Measurements from ENCODE around the gene ENPP4. TPM values are rescaled to one million over a fixed set of nuclear protein-coding genes. Genes with fewer than 3 reads are reported as not detected.
"Not testable (repeated sequence)": the region's sequence is repeated elsewhere in the genome, so short reads cannot be mapped to it uniquely, and the experiment has no call there.

Gene ENPP4
- total RNA-seq: 13.6 TPM
- 11.6 TPM for polyA plus RNA-seq

GRCh38 chr6:46129629-46130511, at the start of gene ENPP4:
ENPP4 (plus strand) TSS chr6:46129989; CDS start chr6:46139584, 9,595 bp downstream.
- Histone ChIP-seq H3K36me3 (ENCODE audit: insufficient read depth) (no peaks in the 10 kb centered on the region), H3K27ac (ENCODE audit: low read depth) (no peak within 1 kb of the TSS), H3K4me3 (ENCODE audit: low read depth, low read length) (peak within 1 kb of the TSS; percentile 52), H3K4me1 (ENCODE audit: insufficient read depth) (peaks cover 2% of the 10 kb centered on the region)
- DNase-seq (ENCODE audit: extremely low spot score): peak; percentile 85
- under 1% methylated on average over 61 of the region's 61 CpGs for WGBS

GRCh38 chr6:46080111-46080510, 49.7 kb upstream of the ENPP4 start:
- DNase-seq (ENCODE audit: extremely low spot score): no peak
- Histone ChIP-seq H3K4me1 (ENCODE audit: insufficient read depth) (no peaks in the 10 kb centered on the region), H3K4me3 (ENCODE audit: low read depth, low read length) (no peak overlapping the region), H3K36me3 (ENCODE audit: insufficient read depth) (no peaks in the 10 kb centered on the region), H3K27ac (ENCODE audit: low read depth) (no peak overlapping the region)
- WGBS: 64% methylated on average over 4 of the region's 4 CpGs

GRCh38 chr6:46085688-46086087, 44.1 kb upstream of the ENPP4 start:
- H3K4me3 ChIP-seq (ENCODE audit: low read depth, low read length); H3K4me1 ChIP-seq (ENCODE audit: insufficient read depth); DNase-seq (ENCODE audit: extremely low spot score); H3K36me3 ChIP-seq (ENCODE audit: insufficient read depth); H3K27ac ChIP-seq (ENCODE audit: low read depth): not testable (repeated sequence)
- WGBS: 84% methylated on average over 10 of the region's 10 CpGs

GRCh38 chr6:46090115-46091079, 39.4 kb upstream of the ENPP4 start:
- H3K36me3 ChIP-seq (ENCODE audit: insufficient read depth): no peaks in the 10 kb centered on the region
- WGBS: 39% methylated on average over 10 of the region's 10 CpGs
- H3K4me3 ChIP-seq (ENCODE audit: low read depth, low read length): no peak overlapping the region
- no peak overlapping the region for H3K27ac ChIP-seq (ENCODE audit: low read depth)
- DNase-seq (ENCODE audit: extremely low spot score): peak; percentile 18
- no peaks in the 10 kb centered on the region for H3K4me1 ChIP-seq (ENCODE audit: insufficient read depth)

- DNase-seq (ENCODE audit: extremely low spot score): no peak
- no peak overlapping the region for H3K4me3 ChIP-seq (ENCODE audit: low read depth, low read length)
- WGBS: 95% methylated on average over 1 of the region's 1 CpG
- H3K4me1 ChIP-seq (ENCODE audit: insufficient read depth): no peaks in the 10 kb centered on the region
- H3K36me3 ChIP-seq (ENCODE audit: insufficient read depth): no peaks in the 10 kb centered on the region
- H3K27ac ChIP-seq (ENCODE audit: low read depth): no peak overlapping the region
Observed at GRCh38 chr6:46091080-46091478, 38.7 kb upstream of the ENPP4 start.

GRCh38 chr6:46095251-46095650, 34.5 kb upstream of the ENPP4 start:
- Histone ChIP-seq H3K4me3 (ENCODE audit: low read depth, low read length) (no peak overlapping the region), H3K36me3 (ENCODE audit: insufficient read depth) (no peaks in the 10 kb centered on the region), H3K27ac (ENCODE audit: low read depth) (no peak overlapping the region), H3K4me1 (ENCODE audit: insufficient read depth) (no peaks in the 10 kb centered on the region)
- WGBS: 98% methylated on average over 2 of the region's 2 CpGs
- no peak for DNase-seq (ENCODE audit: extremely low spot score)

GRCh38 chr6:46097366-46097765, 32.4 kb upstream of the ENPP4 start:
- Histone ChIP-seq H3K4me1 (ENCODE audit: insufficient read depth) (no peaks in the 10 kb centered on the region), H3K36me3 (ENCODE audit: insufficient read depth) (no peaks in the 10 kb centered on the region), H3K27ac (ENCODE audit: low read depth) (no peak overlapping the region), H3K4me3 (ENCODE audit: low read depth, low read length) (no peak overlapping the region)
- DNase-seq (ENCODE audit: extremely low spot score): no peak

- 70% methylated on average over 4 of the region's 4 CpGs for WGBS
- peak; percentile 21 for DNase-seq (ENCODE audit: extremely low spot score)
Observed at GRCh38 chr6:46098678-46099077, 31.1 kb upstream of the ENPP4 start.

GRCh38 chr6:46099952-46100351, 29.8 kb upstream of the ENPP4 start:
- Histone ChIP-seq H3K27ac (ENCODE audit: low read depth) (no peak overlapping the region), H3K4me3 (ENCODE audit: low read depth, low read length) (no peak overlapping the region), H3K36me3 (ENCODE audit: insufficient read depth) (no peaks in the 10 kb centered on the region), H3K4me1 (ENCODE audit: insufficient read depth) (no peaks in the 10 kb centered on the region)
- no peak for DNase-seq (ENCODE audit: extremely low spot score)
- WGBS: 48% methylated on average over 3 of the region's 3 CpGs

More at GRCh38 chr6:46098678-46099077, 31.1 kb upstream of the ENPP4 start:
- Histone ChIP-seq H3K36me3 (ENCODE audit: insufficient read depth) (no peaks in the 10 kb centered on the region), H3K4me1 (ENCODE audit: insufficient read depth) (no peaks in the 10 kb centered on the region), H3K4me3 (ENCODE audit: low read depth, low read length) (no peak overlapping the region), H3K27ac (ENCODE audit: low read depth) (no peak overlapping the region)

GRCh38 chr6:46102123-46102522, 27.7 kb upstream of the ENPP4 start:
- 88% methylated on average over 3 of the region's 3 CpGs for WGBS
- H3K27ac ChIP-seq (ENCODE audit: low read depth): no peak overlapping the region
- H3K36me3 ChIP-seq (ENCODE audit: insufficient read depth): no peaks in the 10 kb centered on the region
- no peak overlapping the region for H3K4me3 ChIP-seq (ENCODE audit: low read depth, low read length)
- H3K4me1 ChIP-seq (ENCODE audit: insufficient read depth): no peaks in the 10 kb centered on the region
- DNase-seq (ENCODE audit: extremely low spot score): no peak

GRCh38 chr6:46103441-46104115, 26.2 kb upstream of the ENPP4 start:
- Histone ChIP-seq H3K36me3 (ENCODE audit: insufficient read depth) (no peaks in the 10 kb centered on the region), H3K4me3 (ENCODE audit: low read depth, low read length) (no peak overlapping the region), H3K4me1 (ENCODE audit: insufficient read depth) (no peaks in the 10 kb centered on the region), H3K27ac (ENCODE audit: low read depth) (no peak overlapping the region)
- no peak for DNase-seq (ENCODE audit: extremely low spot score)

- Histone ChIP-seq H3K4me3 (ENCODE audit: low read depth, low read length) (no peak overlapping the region), H3K4me1 (ENCODE audit: insufficient read depth) (no peaks in the 10 kb centered on the region), H3K27ac (ENCODE audit: low read depth) (no peak overlapping the region), H3K36me3 (ENCODE audit: insufficient read depth) (no peaks in the 10 kb centered on the region)
- DNase-seq (ENCODE audit: extremely low spot score): no peak
- WGBS: 77% methylated on average over 3 of the region's 3 CpGs
Observed at GRCh38 chr6:46104209-46104608, 25.6 kb upstream of the ENPP4 start.

GRCh38 chr6:46105568-46105967, 24.2 kb upstream of the ENPP4 start:
- Histone ChIP-seq H3K4me3 (ENCODE audit: low read depth, low read length) (no peak overlapping the region), H3K4me1 (ENCODE audit: insufficient read depth) (no peaks in the 10 kb centered on the region), H3K27ac (ENCODE audit: low read depth) (no peak overlapping the region), H3K36me3 (ENCODE audit: insufficient read depth) (no peaks in the 10 kb centered on the region)
- no peak for DNase-seq (ENCODE audit: extremely low spot score)
- WGBS: 95% methylated on average over 1 of the region's 1 CpG

All from urinary bladder (tissue), 4 donors.